H1 (cell line): ENCODE measurements around the gene SLC7A8. TPM values are rescaled to one million over a fixed set of nuclear protein-coding genes. Genes with fewer than 3 reads are reported as not detected.

Experiments used
- ATF3 ChIP-seq: IDR thresholded peaks from 2 replicates; pipeline ENCODE4 v1.6.1; 2011; ENCODE audit warnings: low read depth, mild to moderate bottlenecking, low read length; ENCODE audit not compliant: insufficient read depth
- polyA plus RNA-seq, 7 experiments: library from polyadenylated mRNA; depleted of rRNA in 3 of 7; stranded (reverse) in 5 of 7; unstranded in 2 of 7; fragments of >200 nt in 5 of 7; fragments of 200-250 nt in 2 of 7; gene quantifications; 1 replicate in 5 of 7; 2 replicates in 1 of 7; 4 replicates in 1 of 7; pipeline versions ENCODE4 v1.2.1 to v1.2.3, GENCODE V29; 2011 to 2013; ENCODE audit warnings: missing spikeins in 2 of 7, mixed read lengths in 2 of 7
- total RNA-seq: library from RNA; stranded (reverse); fragmentation: NEBNext Ultra II Directional; extraction: Animal tissue kit (Norgen Biotek cat#: 25700); gene quantifications from 2 replicates; pipeline ENCODE4 v1.2.1, GENCODE V29; 2021

The SLC7A8 gene
- total and polyA plus RNA-seq, 2 of the 8 experiments (the other 6 are each of a cell fraction or from before 2014, with no cell fraction given): 182 to 204 TPM

GRCh38 chr14:23093104-23093503, 90.4 kb downstream of the SLC7A8 start (continued):
- TF ChIP-seq ATF3: no peak
- TF ChIP-seq, all 59 proteins: peak for 0
